Stimulated activated CD4-positive, alpha-beta T cell treated with anti-CD3 and anti-CD28 coated beads, Interleukin-1b, Interleukin-23, amount 100 ng/mL, for 4 hours (primary cell): Measurements from ENCODE around the gene HSPB7.
"Not testable (repeated sequence)": the region's sequence is repeated elsewhere in the genome, so short reads cannot be mapped to it uniquely, and the experiment has no call there.

Source experiments
- DNase-seq, 2 donors: peaks; one replicate each; pipeline ENCODE4 v3.0.0-alpha.2; 2020; ENCODE audit warnings: low read depth in 2 of 2

HSPB7 gene

GRCh38 chr1:16022393-16022792 is 4.5 kb upstream of the HSPB7 start:
- no peak for DNase-seq

DNA sequence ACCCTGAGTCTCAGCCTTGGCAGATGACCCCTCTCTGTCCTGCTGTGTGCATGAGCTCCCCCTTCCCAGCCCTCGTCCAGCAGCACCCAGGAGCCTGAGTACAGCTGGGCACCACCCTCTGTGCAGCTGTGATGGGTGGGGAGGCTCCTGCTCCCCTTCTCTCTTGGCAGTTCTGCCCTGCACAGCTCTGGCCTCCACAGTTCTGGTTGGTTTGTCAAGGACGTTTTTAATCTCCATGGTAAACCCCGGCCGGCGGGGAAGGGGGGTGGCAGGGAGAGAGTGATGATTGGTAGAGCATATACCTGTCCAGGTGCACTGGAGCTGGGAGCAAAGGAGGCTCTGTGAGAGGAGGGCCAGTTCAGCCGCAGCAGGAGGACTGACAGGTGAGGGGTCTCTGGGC is 3.8 kb upstream of the HSPB7 start, which contains the start of gene CLCNKA:
Gene CLCNKA, plus strand, starts transcription at position 356 of the 400 bp plus-strand sequence. CDS start 584 bp downstream, outside the sequence.
- DNase-seq, result no peak

GRCh38 chr1:16020878-16021277 is 3.0 kb upstream of the HSPB7 start:
- DNase-seq, result not testable (repeated sequence)

GRCh38 chr1:16020325-16020724 is 2.5 kb upstream of the HSPB7 start:
- no peak for DNase-seq

- no peak for DNase-seq
These were observed 1.9 kb upstream of the HSPB7 start for GRCh38 chr1:16019644-16020277.

DNA sequence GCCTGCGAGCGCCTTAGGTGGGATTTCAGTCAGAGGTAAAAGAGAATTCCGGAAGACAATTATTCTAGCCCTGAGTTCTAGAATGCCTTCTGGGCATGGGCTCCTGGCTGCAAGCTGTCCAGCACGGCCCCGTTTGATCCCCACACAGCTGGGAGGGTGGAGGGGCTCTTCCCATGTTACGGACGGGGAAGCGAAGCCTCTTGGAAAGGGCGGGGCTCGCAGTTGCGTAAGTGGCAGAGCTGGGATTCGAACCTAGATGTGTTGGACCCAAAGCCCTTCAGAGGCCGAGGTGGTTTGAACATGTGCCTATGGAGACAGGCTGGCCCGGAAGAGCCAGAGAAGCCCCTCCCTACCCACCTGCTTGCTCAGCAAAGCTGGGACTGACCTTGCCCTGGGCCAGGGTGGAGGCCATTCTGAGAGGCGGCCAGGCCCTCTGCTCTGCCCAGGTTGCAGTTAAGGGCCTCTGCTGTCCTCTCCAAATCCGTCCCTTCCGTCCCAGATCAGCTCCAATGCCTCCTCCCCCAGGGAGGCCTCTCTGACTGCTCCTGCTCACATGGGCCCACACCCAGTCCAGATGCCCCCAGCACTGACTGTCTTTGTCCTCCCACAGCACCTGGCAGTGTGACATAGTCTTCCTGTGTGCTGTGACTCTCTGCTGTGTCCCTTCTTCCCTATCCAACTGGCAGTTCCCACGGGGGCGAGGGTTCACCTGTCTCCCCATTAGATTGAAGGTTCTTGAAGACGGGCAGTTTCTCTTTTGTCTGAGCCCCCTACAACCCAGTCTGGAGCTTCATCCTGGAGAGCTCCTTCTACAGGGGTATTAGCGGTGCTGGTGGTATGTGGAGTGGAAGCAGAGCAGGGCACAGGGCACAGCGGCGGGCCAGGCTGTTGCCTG is 1.2 kb upstream of the HSPB7 start:
- no peak for DNase-seq

DNA sequence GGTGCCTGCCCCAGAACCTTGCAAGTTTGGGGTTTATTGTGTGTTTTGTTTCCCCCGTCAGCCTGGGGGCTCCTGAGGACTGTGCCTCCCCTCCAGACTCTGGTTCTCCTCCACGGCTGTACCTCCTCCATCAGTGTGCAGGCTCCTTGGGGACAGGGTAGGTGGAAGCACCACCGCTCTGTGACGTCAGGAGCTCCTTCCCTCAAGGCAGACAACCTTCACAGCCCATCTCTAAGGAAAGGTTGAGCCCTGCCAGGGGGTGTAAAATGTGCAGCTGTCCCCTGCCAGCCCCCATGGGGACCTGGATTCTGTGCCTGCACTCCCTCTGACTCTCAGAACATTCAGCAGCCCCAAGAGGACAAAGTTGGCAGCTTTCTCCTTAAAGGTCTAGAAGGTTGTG is 465 bp upstream of the HSPB7 start:
- DNase-seq, result no peak

DNA sequence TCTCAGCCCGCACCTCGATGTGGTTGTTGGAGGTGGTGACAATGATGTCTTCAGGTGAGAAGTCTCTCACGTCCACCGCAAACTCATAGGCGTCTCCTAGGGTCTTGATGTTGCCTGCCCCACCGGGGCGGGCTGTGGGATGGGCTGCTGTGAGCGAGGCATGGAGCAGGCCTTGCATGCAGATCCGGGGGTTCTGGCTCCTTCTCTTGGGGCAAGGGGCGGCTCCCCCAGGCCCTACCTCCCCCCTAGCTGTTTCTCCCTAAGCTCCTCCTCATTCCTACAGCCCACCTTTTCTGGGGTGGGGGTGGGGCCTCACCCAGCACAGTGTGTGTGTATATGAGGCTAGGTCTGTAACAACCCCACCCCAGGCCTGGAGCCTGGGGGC is 775 bp downstream of the HSPB7 start:
- DNase-seq, result no peak

DNA sequence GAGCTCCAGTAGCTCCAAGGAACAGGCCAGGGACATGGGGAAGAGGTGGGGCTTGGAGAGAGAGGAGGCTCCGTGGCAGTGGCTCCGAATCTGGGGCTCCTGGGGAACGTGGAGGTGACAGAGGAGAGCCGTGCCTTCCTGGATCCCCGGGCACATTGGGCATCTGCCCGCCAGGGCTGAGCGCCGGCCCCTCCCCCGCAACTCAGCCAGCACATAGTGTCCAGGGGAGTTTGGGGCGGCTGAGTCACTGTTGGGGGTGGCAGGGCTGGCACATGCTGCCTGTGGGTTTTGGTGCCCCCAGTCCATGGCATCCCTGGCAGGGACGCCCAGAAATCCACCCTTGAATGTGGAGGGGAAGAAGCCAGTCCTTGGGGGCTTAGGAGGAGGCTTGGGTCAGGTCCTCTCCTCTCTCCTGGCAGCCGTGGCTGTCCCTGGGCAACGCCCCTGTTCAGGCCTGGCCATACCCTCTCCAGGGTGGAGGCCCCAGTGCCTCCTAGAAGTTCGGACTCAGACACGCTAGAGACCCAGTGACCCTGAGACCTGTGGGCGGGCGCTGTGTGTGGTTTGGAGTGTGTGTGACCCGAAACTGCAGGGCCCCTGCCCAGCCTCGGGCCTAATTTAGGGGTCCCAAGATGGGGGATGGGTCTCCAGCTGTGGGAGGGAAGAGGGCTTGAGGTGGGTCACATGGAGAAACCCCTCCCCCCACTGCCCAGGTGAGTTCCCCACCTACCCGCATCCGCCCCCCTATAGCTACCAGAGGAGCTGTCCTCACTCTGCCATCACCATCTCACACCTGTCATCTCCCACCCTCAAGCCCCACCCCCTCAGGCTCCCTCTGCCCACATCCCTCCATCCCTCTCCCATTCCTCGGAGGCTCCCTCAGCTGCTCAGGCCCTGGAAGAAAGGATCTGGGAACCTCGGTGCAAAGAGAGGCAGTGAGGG is 1.6 kb downstream of the HSPB7 start:
- no peak for DNase-seq

- DNase-seq, result no peak
These were observed 2.4 kb downstream of the HSPB7 start for GRCh38 chr1:16015491-16015890.

DNA sequence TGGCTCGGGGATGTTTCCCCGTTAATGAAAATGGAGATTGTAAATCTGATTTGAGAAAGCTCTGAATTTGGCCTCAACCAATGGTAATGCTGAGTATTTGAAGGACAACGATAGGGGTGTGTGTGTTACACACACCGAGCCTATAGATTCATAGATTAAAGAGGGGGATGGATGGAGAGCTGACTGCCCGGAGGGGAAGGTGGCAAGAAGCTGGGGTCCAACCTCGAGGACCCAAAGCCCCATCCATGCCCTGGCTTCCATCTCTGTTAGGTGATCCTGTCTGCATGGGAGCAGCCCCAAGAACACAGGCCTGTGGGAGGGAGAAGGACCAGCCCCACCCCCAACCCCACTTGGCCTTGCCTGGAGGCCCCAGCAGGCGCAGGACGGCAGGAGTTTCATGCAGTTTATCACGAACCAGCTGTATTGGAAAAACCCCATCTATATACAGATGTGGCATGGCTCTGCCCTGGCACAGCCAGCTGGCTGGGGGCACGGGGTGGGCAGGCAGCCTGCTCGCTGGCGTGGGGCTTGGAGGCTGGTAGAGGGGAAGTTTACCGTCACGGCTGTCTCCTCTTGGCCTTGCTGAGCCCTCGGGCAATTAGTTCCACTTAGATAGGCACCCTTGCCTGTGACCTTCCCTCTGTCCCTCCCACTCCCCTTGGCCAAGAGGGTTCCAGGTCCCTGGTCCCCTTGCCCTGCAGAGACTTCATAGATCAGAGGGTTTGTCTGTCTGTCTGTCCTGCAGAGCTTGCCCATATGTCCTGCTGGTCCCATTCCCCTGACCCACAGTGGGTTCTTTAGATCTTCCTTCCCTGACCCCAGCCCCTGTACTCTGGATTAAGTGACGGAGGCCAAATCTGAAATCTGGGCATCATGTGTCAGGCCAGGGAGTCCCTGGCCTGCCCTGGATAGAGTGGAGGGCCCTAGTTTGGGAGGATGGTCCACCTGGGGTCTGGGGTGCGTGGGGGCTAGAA is 3.0 kb downstream of the HSPB7 start:
- DNase-seq, result no peak

DNA sequence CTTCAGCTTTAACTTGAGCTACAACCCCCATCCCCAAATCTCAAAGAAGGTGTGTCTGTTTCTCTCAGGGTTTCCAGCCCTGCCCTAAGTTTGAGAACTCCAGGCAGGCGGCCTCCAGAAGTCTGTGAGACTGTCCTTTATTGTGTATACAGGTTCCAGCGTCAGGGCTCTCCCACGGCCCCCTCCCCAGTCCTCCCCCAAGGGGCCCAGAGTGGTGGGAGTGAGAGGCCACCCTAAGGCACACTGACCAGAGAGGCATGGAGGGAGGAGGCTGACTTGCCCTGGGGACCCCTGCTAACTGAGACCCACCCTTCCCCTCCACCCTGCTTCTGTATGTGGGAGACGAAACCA is 4.0 kb downstream of the HSPB7 start:
- no peak for DNase-seq

DNA sequence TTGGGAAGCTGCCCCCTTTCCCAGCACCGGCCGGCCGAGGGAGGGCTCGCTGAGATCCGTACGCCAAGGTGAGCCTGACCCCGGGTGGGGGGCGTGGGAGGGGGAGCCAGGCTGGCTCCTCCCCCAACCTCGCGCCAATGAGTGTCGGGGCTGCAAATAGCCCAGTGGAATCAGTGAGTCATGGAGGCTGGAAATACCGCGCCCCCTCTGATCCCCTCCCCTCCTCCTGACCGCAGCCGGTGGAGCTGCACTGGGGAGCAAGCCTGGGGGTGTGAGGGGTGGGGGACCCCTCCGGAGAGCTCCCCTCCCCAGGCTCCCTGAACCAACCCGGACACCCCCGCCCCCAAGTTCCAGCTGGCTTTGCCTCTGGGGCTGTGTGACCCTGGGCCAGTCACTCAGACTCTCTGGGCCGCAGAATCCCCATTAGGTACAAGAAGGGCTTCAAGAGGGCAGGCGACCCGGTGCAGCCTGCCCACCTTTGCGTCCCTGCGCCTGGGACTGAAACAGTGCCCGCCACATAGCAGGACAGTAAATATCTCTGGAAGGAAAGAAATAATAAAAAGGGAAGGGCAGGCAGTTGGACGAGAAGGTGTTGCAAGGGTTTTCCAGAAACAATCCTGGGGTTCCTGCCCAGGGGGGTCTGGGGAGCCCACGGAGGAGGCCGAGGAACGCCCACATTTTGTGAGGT is 4.5 kb downstream of the HSPB7 start:
- peak; percentile 50 to 53 for DNase-seq

DNA sequence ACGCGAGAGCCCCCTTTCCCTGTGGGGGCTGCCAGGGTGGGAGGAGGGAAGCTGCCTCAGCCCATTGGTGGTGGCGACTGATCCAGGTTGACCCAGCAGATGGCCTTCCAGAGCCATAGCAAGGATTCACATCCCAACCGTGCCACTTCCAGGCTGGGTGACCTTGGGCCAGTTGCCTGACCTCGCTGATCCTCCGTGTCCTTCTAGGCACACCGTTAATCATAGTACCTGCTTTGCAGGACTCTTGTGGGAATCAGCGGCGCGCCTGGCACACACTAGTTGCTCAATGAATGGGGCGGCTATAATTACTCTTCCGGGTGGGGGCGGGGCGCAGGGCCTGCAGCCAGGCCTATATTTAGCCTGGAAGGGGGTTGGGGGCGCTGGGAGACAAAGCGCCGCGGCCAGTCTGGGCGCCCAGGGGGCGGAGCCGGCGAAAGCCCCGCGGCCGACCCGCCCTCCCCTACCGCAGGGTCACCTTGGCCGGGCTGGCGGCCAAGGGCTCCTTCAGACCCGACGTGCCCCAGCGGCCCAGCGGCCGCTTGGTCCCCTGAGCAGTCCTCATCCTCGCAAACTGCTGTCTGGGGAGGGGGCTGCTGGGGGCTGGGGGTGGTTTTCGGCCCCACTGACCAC is 5.1 kb downstream of the HSPB7 start:
- peak in 1 of 2 donors; percentile 43 for DNase-seq

- DNase-seq, result no peak
These were observed 5.8 kb downstream of the HSPB7 start for GRCh38 chr1:16011936-16012589.

GRCh38 chr1:16010837-16011236 is 7.0 kb downstream of the HSPB7 start:
- DNase-seq, result no peak

DNA sequence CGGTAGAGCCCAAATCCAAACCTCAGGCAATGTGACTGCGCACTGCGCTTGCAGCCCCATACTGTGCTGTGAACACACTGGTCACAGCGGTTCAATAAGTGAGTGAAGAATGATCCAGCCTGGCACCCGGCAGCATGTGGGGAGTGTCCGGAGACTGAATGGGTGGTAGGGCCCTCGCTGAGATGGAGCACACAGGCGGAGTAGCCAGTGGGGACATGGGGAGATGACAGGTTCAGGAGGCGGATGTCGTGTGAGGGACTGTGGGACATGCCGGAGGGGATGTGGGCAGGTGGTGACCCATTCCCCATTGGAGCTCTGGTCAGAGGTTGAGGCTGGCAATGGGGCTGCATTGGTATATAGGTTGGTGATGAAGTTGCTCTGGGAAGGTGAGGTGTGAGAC is 8.2 kb downstream of the HSPB7 start:
- no peak for DNase-seq

DNA sequence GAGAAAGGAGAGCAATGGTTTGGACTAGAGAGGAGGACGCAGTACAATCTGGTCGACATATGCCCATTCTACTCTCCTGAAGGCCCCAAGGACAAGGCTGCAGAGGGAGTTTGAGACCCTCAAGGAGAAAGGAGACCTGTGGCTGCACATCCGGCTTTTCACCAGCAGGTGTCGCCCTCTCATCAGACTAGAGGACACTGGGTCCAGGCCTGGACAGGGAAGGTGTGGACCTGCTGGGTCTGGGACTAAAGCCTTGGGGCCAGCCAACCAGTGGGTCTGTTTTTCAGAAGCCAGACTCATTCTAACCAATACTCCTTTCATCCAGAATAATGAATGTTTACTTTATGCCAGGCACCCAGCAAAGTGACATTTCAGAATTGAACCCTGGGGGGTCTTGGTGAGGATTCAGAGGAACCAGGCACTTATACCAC is 8.8 kb downstream of the HSPB7 start:
- peak; percentile 64 to 65 for DNase-seq

DNA sequence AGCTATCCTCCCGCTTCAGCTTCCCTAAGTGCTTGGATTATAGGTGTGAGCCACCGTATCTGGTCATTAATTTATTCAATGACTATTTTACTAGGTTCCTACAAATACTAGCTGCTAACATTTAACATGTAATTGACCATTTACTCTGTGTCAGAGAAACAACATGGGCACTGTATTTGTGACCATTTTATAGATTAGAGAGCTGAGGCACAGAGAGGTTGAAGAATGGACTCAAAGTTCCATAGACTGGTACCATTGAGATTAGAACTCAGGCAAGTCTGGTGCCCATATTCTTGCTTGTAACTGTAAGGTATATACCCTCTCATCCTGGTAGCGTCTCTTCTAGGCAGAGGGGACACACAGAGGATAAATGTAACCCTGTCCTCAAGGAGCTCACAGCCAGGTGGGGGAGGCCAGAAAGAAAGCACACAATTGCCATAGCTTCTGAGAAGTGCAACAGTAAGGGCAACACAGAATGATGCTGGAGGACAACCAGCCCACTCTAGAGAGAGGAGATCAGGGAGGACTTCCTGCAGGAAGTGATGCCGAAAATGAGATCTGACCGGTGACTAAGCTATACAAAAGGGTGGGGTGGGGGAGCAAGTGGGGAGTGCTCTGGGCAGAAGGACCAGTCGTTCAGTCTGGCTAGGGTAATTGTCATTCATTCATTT is 10.0 kb downstream of the HSPB7 start:
- DNase-seq, result no peak
